Stimulated activated CD8-positive, alpha-beta memory T cell treated with anti-CD3 and anti-CD28 coated beads, Interleukin-2, amount 100 ng/mL, for 48 hours (primary cell): Measurements from ENCODE around the gene SEM1.
"Not testable (repeated sequence)": the region's sequence is repeated elsewhere in the genome, so short reads cannot be mapped to it uniquely, and the experiment has no call there.

Source experiments
- DNase-seq, 2 donors: peaks; one replicate each; pipeline ENCODE4 v3.0.0-alpha.2; 2020; ENCODE audit warnings: low read depth in 2 of 2

The SEM1 gene

GRCh38 chr7:96701258-96701657 is 8.4 kb downstream of the SEM1 start:
- DNase-seq: no peak

- DNase-seq: no peak
These were observed 9.1 kb downstream of the SEM1 start for GRCh38 chr7:96700516-96700915.

- no peak for DNase-seq
These were observed 10.3 kb downstream of the SEM1 start for GRCh38 chr7:96699219-96699871.

GRCh38 chr7:96698449-96698848 is 11.2 kb downstream of the SEM1 start:
- DNase-seq: not testable (repeated sequence)

GRCh38 chr7:96697822-96698221 is 11.8 kb downstream of the SEM1 start:
- DNase-seq: no peak

- no peak for DNase-seq
These were observed 14.1 kb downstream of the SEM1 start for GRCh38 chr7:96695581-96695980.

GRCh38 chr7:96694082-96694481 is 15.6 kb downstream of the SEM1 start:
- no peak for DNase-seq

GRCh38 chr7:96691702-96692101 is 17.9 kb downstream of the SEM1 start:
- no peak for DNase-seq

- no peak for DNase-seq
These were observed 20.2 kb downstream of the SEM1 start for GRCh38 chr7:96689414-96689813.

- DNase-seq: no peak
These were observed 23.3 kb downstream of the SEM1 start for GRCh38 chr7:96686305-96686704.

GRCh38 chr7:96685755-96686154 is 23.9 kb downstream of the SEM1 start:
- DNase-seq: no peak

- no peak for DNase-seq
These were observed 24.3 kb downstream of the SEM1 start for GRCh38 chr7:96685353-96685752.

GRCh38 chr7:96679886-96680285 is 29.8 kb downstream of the SEM1 start:
- no peak for DNase-seq

GRCh38 chr7:96676919-96677318 is 32.7 kb downstream of the SEM1 start:
- DNase-seq: no peak

- no peak for DNase-seq
These were observed 34.1 kb downstream of the SEM1 start for GRCh38 chr7:96675548-96675947.

GRCh38 chr7:96674565-96674964 is 35.1 kb downstream of the SEM1 start:
- DNase-seq: no peak

- no peak for DNase-seq
These were observed 37.8 kb downstream of the SEM1 start for GRCh38 chr7:96671854-96672253.

- no peak for DNase-seq
These were observed 39.0 kb downstream of the SEM1 start for GRCh38 chr7:96670338-96671289.

GRCh38 chr7:96669812-96670211 is 39.8 kb downstream of the SEM1 start:
- DNase-seq: no peak

- no peak for DNase-seq
These were observed 42.6 kb downstream of the SEM1 start for GRCh38 chr7:96667026-96667425.

- no peak for DNase-seq
These were observed 44.0 kb downstream of the SEM1 start for GRCh38 chr7:96665689-96666088.

- DNase-seq: no peak
These were observed 44.9 kb downstream of the SEM1 start for GRCh38 chr7:96664793-96665192.

GRCh38 chr7:96663871-96664445 is 45.7 kb downstream of the SEM1 start:
- DNase-seq: no peak
